Vagina (tissue), 2 donors: ENCODE results near the gene CLEC4E.

Source experiments
- CTCF ChIP-seq, 3 experiments: fragments of 450-650 bp in 2 of 3; fragments of 200-600 bp in 1 of 3; sonication (generic) in 1 of 3; IDR thresholded peaks; one replicate each; pipeline ENCODE4 v1.5.1; 2017 to 2019; ENCODE audit warnings: antibody characterized with exemption in 3 of 3, mild to moderate bottlenecking in 2 of 3, moderate library complexity in 2 of 3
- POLR2A ChIP-seq, 2 donors: fragments of 450-650 bp; IDR thresholded peaks; one replicate each; pipeline ENCODE4 v1.6.1; 2017; ENCODE audit warnings: antibody characterized with exemption in 2 of 2, mild to moderate bottlenecking in 2 of 2, moderate library complexity in 2 of 2

- TF ChIP-seq CTCF (IDR thresholded peaks at IDR 0.05) (no peak), POLR2A (IDR thresholded peaks at IDR 0.05) (no peak)
Measured at GRCh38 chr12:8546591-8546990, 5.9 kb upstream of the CLEC4E start.
